H9 (cell line): ENCODE results near the gene USPL1. TPM values are rescaled to one million over a fixed set of nuclear protein-coding genes. Genes with fewer than 3 reads are reported as not detected.

Source experiments
- DNase-seq: peaks from one replicate; pipeline ENCODE4 v3.0.0-alpha.2; 2017
- H2AFZ ChIP-seq: one replicate; pipeline ENCODE4 v1.6.1; 2013; ENCODE audit warnings: mild to moderate bottlenecking, low read length, control low read depth, moderate library complexity
- H2AK5ac ChIP-seq: 2 replicates; pipeline ENCODE4 v1.6.1; 2013; ENCODE audit warnings: low read length, control low read depth, mixed read lengths; ENCODE audit not compliant: insufficient read length
- H2BK120ac ChIP-seq: one replicate; pipeline ENCODE4 v1.6.1; 2013; ENCODE audit warnings: low read depth, mild to moderate bottlenecking, low read length, control low read depth, inconsistent platforms; ENCODE audit not compliant: poor library complexity, severe bottlenecking
- H2BK12ac ChIP-seq: 2 replicates; pipeline ENCODE4 v1.6.1; 2013; ENCODE audit warnings: low read length, control low read depth, mixed read lengths, low read depth; ENCODE audit not compliant: insufficient read length
- H2BK15ac ChIP-seq: 2 replicates; pipeline ENCODE4 v1.6.1; 2013; ENCODE audit warnings: low read depth, low read length, control low read depth
- H2BK20ac ChIP-seq: one replicate; pipeline ENCODE4 v1.6.1; 2013; ENCODE audit warnings: low read depth, mild to moderate bottlenecking, low read length, control low read depth, inconsistent platforms; ENCODE audit not compliant: poor library complexity, severe bottlenecking
- H2BK5ac ChIP-seq: 2 replicates; pipeline ENCODE4 v1.6.1; 2013; ENCODE audit warnings: low read length, control low read depth, mixed read lengths; ENCODE audit not compliant: insufficient read length
- H3K14ac ChIP-seq: 2 replicates; pipeline ENCODE4 v1.6.1; 2013; ENCODE audit warnings: low read length, control low read depth; ENCODE audit not compliant: insufficient read depth
- H3K18ac ChIP-seq: 2 replicates; pipeline ENCODE4 v1.6.1; 2013; ENCODE audit warnings: low read depth, mild to moderate bottlenecking, mixed read lengths, low read length, control low read depth; ENCODE audit not compliant: insufficient read length
- H3K23ac ChIP-seq: 2 replicates; pipeline ENCODE4 v1.6.1; 2013; ENCODE audit warnings: low read length, control low read depth, mixed read lengths, low read depth; ENCODE audit not compliant: insufficient read length
- H3K23me2 ChIP-seq: 2 replicates; pipeline ENCODE4 v1.6.1; 2013; ENCODE audit warnings: low read depth, mild to moderate bottlenecking, mixed read lengths, low read length, control low read depth; ENCODE audit not compliant: insufficient read length, poor library complexity, severe bottlenecking
- H3K27ac ChIP-seq: 2 replicates; pipeline ENCODE4 v1.5.1; 2013; ENCODE audit warnings: low read length, control low read depth, mixed read lengths, low read depth; ENCODE audit not compliant: insufficient read length
- H3K27me3 ChIP-seq: 2 replicates; pipeline ENCODE4 v1.6.1; 2013; ENCODE audit warnings: low read length, control low read depth, inconsistent platforms; ENCODE audit not compliant: insufficient read depth
- H3K4ac ChIP-seq: 2 replicates; pipeline ENCODE4 v1.6.1; 2013; ENCODE audit warnings: low read depth, mild to moderate bottlenecking, control low read depth, inconsistent platforms, low read length, moderate library complexity
- H3K4me1 ChIP-seq: 2 replicates; pipeline ENCODE4 v1.6.1; 2013; ENCODE audit warnings: low read length, control low read depth, inconsistent platforms; ENCODE audit not compliant: insufficient read depth
- H3K4me2 ChIP-seq: 2 replicates; pipeline ENCODE4 v1.6.1; 2013; ENCODE audit warnings: low read length, control low read depth, mixed read lengths; ENCODE audit not compliant: insufficient read length, insufficient read depth
- H3K56ac ChIP-seq: 2 replicates; pipeline ENCODE4 v1.6.1; 2013; ENCODE audit warnings: low read depth, mild to moderate bottlenecking, mixed read lengths, low read length, control low read depth; ENCODE audit not compliant: insufficient read length
- H3K79me1 ChIP-seq: 2 replicates; pipeline ENCODE4 v1.6.1; 2013; ENCODE audit warnings: low read depth, mild to moderate bottlenecking, moderate library complexity, low read length, control low read depth, inconsistent platforms; ENCODE audit not compliant: insufficient read depth, poor library complexity, severe bottlenecking
- H3K79me2 ChIP-seq: 2 replicates; pipeline ENCODE4 v1.6.1; 2013; ENCODE audit warnings: low read length, control low read depth, inconsistent platforms; ENCODE audit not compliant: insufficient read depth
- H3K9ac ChIP-seq: 2 replicates; pipeline ENCODE4 v1.6.1; 2013; ENCODE audit warnings: low read length, control low read depth, mixed read lengths; ENCODE audit not compliant: insufficient read length; ENCODE audit errors: extremely low read depth
- H3K9me3 ChIP-seq: one replicate; pipeline ENCODE4 v1.6.1; 2013; ENCODE audit warnings: low read depth, low read length, inconsistent platforms; ENCODE audit not compliant: control insufficient read depth
- H3T11ph ChIP-seq: one replicate; pipeline ENCODE4 v1.6.1; 2013; ENCODE audit warnings: mild to moderate bottlenecking, low read length, control low read depth, inconsistent platforms
- H4K20me1 ChIP-seq: one replicate; pipeline ENCODE4 v1.6.1; 2013; ENCODE audit not compliant: control insufficient read depth, insufficient read length, insufficient read depth
- H4K5ac ChIP-seq: 2 replicates; pipeline ENCODE4 v1.6.1; 2013; ENCODE audit warnings: low read depth, mild to moderate bottlenecking, mixed read lengths, low read length, control low read depth; ENCODE audit not compliant: insufficient read length
- H4K8ac ChIP-seq: replicated peaks from 2 replicates; pipeline ENCODE4 v1.6.1; 2013; ENCODE audit warnings: low read length, control low read depth, mixed read lengths, low read depth; ENCODE audit not compliant: insufficient read length
- H4K91ac ChIP-seq: 2 replicates; pipeline ENCODE4 v1.6.1; 2013; ENCODE audit warnings: low read depth, mild to moderate bottlenecking, moderate library complexity, mixed read lengths, low read length, control low read depth; ENCODE audit not compliant: insufficient read length
- H3K27ac Mint-ChIP-seq, 3 experiments: 2 replicates in 2 of 3; 3 replicates in 1 of 3; pipeline ENCODE4 v1.8.0; 2020 to 2021; ENCODE audit warnings: mixed read lengths in 3 of 3, mild to moderate bottlenecking in 1 of 3, moderate library complexity in 1 of 3
- H3K27me3 Mint-ChIP-seq: 2 replicates; pipeline ENCODE4 v1.8.0; 2021; ENCODE audit warnings: low read depth, mild to moderate bottlenecking, moderate library complexity, mixed read lengths
- H3K36me3 Mint-ChIP-seq, 3 experiments: 2 replicates in 2 of 3; 3 replicates in 1 of 3; pipeline ENCODE4 v1.8.0; 2020 to 2021; ENCODE audit warnings: low read depth in 3 of 3, mixed read lengths in 3 of 3; ENCODE audit not compliant: insufficient read depth in 1 of 3
- H3K4me1 Mint-ChIP-seq, 2 experiments: 2 replicates each; pipeline ENCODE4 v1.8.0; 2020; ENCODE audit warnings: mixed read lengths in 2 of 2
- H3K4me3 Mint-ChIP-seq, 2 experiments: 2 replicates in 1 of 2; 3 replicates in 1 of 2; pipeline ENCODE4 v1.8.0; 2020 to 2021; ENCODE audit warnings: mild to moderate bottlenecking in 2 of 2, mixed read lengths in 2 of 2, moderate library complexity in 1 of 2
- H3K9me3 Mint-ChIP-seq, 2 experiments: 2 replicates in 1 of 2; 3 replicates in 1 of 2; pipeline ENCODE4 v1.8.0; 2020; ENCODE audit warnings: mild to moderate bottlenecking in 2 of 2, mixed read lengths in 2 of 2, moderate library complexity in 1 of 2
- CTCF ChIP-seq: fragments of 200-600 bp; sonication (generic); conservative IDR thresholded peaks from 3 replicates; pipeline ENCODE4 v1.8.0; 2021; ENCODE audit warnings: antibody characterized with exemption, mild to moderate bottlenecking
- WGBS: extraction: QIAGEN DNeasy Blood & Tissue Kit; methylation state at CpG from one replicate; pipeline ENCODE4 v1.1.7; 2013; ENCODE audit warnings: missing lambda C conversion rate, low lambda C conversion rate, mixed read lengths; ENCODE audit not compliant: insufficient read length; ENCODE audit errors: extremely low coverage; 5-methylcytosine and 5-hydroxymethylcytosine counted together
- total RNA-seq: library from RNA; stranded (reverse); gene quantifications from 2 replicates; pipeline ENCODE4 v1.2.1, GENCODE V29; 2021

The USPL1 gene
- total RNA-seq, 1 experiment from 2014 or later = 17.6 TPM

GRCh38 chr13:30659980-30660379 is 42.3 kb downstream of the USPL1 start:
- Histone ChIP-seq H2BK12ac (no peak overlapping the region), H3K23ac (no peak overlapping the region), H3K14ac (no peak overlapping the region), H2AFZ (no peak overlapping the region), H3T11ph (no peak overlapping the region), H3K79me2 (no peaks in the 10 kb centered on the region), H2AK5ac (no peak overlapping the region), H3K4ac (no peak overlapping the region), H2BK5ac (no peak overlapping the region), H2BK20ac (no peak overlapping the region), H4K91ac (no peak overlapping the region), H4K5ac (no peak overlapping the region), H3K4me2 (no peak overlapping the region), H3K9ac (no peak overlapping the region), H3K27ac (no peak overlapping the region), H3K9me3 (no peaks in the 10 kb centered on the region), H3K4me1 (no peaks in the 10 kb centered on the region; the same call in 1 of the 2 replicates), H3K27me3 (no peaks in the 10 kb centered on the region), H2BK15ac (no peak overlapping the region), H4K20me1 (no peaks in the 10 kb centered on the region), H2BK120ac (no peak overlapping the region), H3K18ac (no peak overlapping the region), H4K8ac (no peak overlapping the region), H3K79me1 (no peaks in the 10 kb centered on the region), H3K23me2 (no peaks in the 10 kb centered on the region), H3K56ac (no peak overlapping the region)
- Mint-ChIP-seq H3K27ac (peak overlapping the region in 1 of 3 experiments; percentile 68; a peak in 2 of 7 replicates), H3K9me3 (no peaks in the 10 kb centered on the region), H3K4me1 (peaks cover 5 to 6% of the 10 kb centered on the region in 2 experiments), H3K36me3 (peaks cover 8 to 38% (median 32%) of the 10 kb centered on the region in 3 experiments; a peak in 6 of 7 replicates), H3K27me3 (no peaks in the 10 kb centered on the region), H3K4me3 (no peak overlapping the region)
- WGBS = no CpG with 5 or more reads among the region's 7 CpGs
- TF ChIP-seq CTCF = no peak
- DNase-seq = peak; percentile 78
